ENCODE measurements around the gene SRRM5. TPM values are rescaled to one million over a fixed set of nuclear protein-coding genes. Genes with fewer than 3 reads are reported as not detected.
"Not testable (repeated sequence)": the region's sequence is repeated elsewhere in the genome, so short reads cannot be mapped to it uniquely, and the experiment has no call there.

The SRRM5 gene
- total RNA-seq, 4 donors from 2014 or later, result 1.4 TPM; not detected in 3

GRCh38 chr19:43599635-43600295 is 12.1 kb upstream of the SRRM5 start:
- no peak overlapping the region for H3K27ac ChIP-seq
- no peak for DNase-seq (ENCODE audit: low spot score in 2 of 2)
- TF ChIP-seq CTCF (IDR thresholded peaks at IDR 0.05) (no peak), POLR2AphosphoS5 (IDR thresholded peaks at IDR 0.05) (no peak), EP300 (IDR thresholded peaks at IDR 0.05) (no peak), POLR2A (IDR thresholded peaks at IDR 0.05) (no peak)
- H3K4me3 ChIP-seq, result no peak overlapping the region
- no peaks in the 10 kb centered on the region for H3K27me3 ChIP-seq
- peaks cover 13% of the 10 kb centered on the region for H3K36me3 ChIP-seq
- 58% methylated on average over 4 of the region's 4 CpGs for WGBS
- H3K9me3 ChIP-seq, result no peaks in the 10 kb centered on the region
- peaks cover 22% of the 10 kb centered on the region for H3K4me1 ChIP-seq

- H3K4me3 ChIP-seq; H3K9me3 ChIP-seq; H3K27me3 ChIP-seq; H3K27ac ChIP-seq; DNase-seq (ENCODE audit: low spot score in 2 of 2): not testable (repeated sequence)
- peaks cover 13% of the 10 kb centered on the region for H3K36me3 ChIP-seq
- peaks cover 23% of the 10 kb centered on the region for H3K4me1 ChIP-seq
- WGBS, result 52% methylated on average over 5 of the region's 5 CpGs
Measured at GRCh38 chr19:43600326-43600725, 11.6 kb upstream of the SRRM5 start.

GRCh38 chr19:43605875-43606568 is 5.9 kb upstream of the SRRM5 start:
- Histone ChIP-seq H3K27me3 (no peaks in the 10 kb centered on the region), H3K27ac (peak overlapping the region; percentile 52)
- DNase-seq (ENCODE audit: low spot score in 2 of 2), result no peak

GRCh38 chr19:43606569-43607229 is 5.2 kb upstream of the SRRM5 start:
- WGBS, result 32% methylated on average over 7 of the region's 7 CpGs

More at GRCh38 chr19:43605875-43606568, 5.9 kb upstream of the SRRM5 start:
- 51% methylated on average over 7 of the region's 7 CpGs for WGBS
- peaks cover 12% of the 10 kb centered on the region for H3K36me3 ChIP-seq
- TF ChIP-seq POLR2AphosphoS5 (IDR thresholded peaks at IDR 0.05), result no peak
- TF ChIP-seq POLR2A (IDR thresholded peaks at IDR 0.05), result no peak
- no peak for TF ChIP-seq EP300 (IDR thresholded peaks at IDR 0.05)
- TF ChIP-seq CTCF (IDR thresholded peaks at IDR 0.05), result no peak
- H3K9me3 ChIP-seq, result no peaks in the 10 kb centered on the region
- H3K4me3 ChIP-seq, result no peak overlapping the region
- H3K4me1 ChIP-seq, result peaks cover 24% of the 10 kb centered on the region

More at GRCh38 chr19:43606569-43607229, 5.2 kb upstream of the SRRM5 start:
- Histone ChIP-seq H3K27ac (peak overlapping the region; percentile 52), H3K9me3 (no peaks in the 10 kb centered on the region), H3K36me3 (peaks cover 18% of the 10 kb centered on the region), H3K27me3 (no peaks in the 10 kb centered on the region), H3K4me3 (no peak overlapping the region), H3K4me1 (peaks cover 24% of the 10 kb centered on the region)
- no peak for TF ChIP-seq POLR2A (IDR thresholded peaks at IDR 0.05)
- TF ChIP-seq POLR2AphosphoS5 (IDR thresholded peaks at IDR 0.05), result peak in 1 of 3 donors; percentile 47
- TF ChIP-seq CTCF (IDR thresholded peaks at IDR 0.05), result no peak
- TF ChIP-seq EP300 (IDR thresholded peaks at IDR 0.05), result no peak
- DNase-seq (ENCODE audit: low spot score in 2 of 2), result no peak
